Effector memory CD4-positive, alpha-beta T cell (primary cell): ENCODE data around the gene PMM1.

Source experiments
- DNase-seq, 3 donors: peaks; one replicate each; pipeline ENCODE4 v3.0.0-alpha.2; 2020
- H3K27ac ChIP-seq: 2 replicates; pipeline ENCODE4 v1.7.0; 2013; ENCODE audit warnings: mild to moderate bottlenecking, low read length, moderate library complexity; ENCODE audit not compliant: insufficient read depth, poor library complexity, severe bottlenecking
- H3K27me3 ChIP-seq: replicated peaks from 2 replicates; pipeline ENCODE4 v1.7.0; 2013; ENCODE audit warnings: mild to moderate bottlenecking, low read length; ENCODE audit not compliant: insufficient read depth, control insufficient read depth, poor library complexity, severe bottlenecking
- H3K36me3 ChIP-seq: 2 replicates; pipeline ENCODE4 v1.7.0; 2013; ENCODE audit warnings: mild to moderate bottlenecking, low read length, moderate library complexity; ENCODE audit not compliant: control insufficient read depth, insufficient read depth
- H3K4me1 ChIP-seq: 2 replicates; pipeline ENCODE4 v1.7.0; 2013; ENCODE audit warnings: low read length, mild to moderate bottlenecking; ENCODE audit not compliant: control insufficient read depth, insufficient read depth, poor library complexity, severe bottlenecking
- H3K4me3 ChIP-seq: 2 replicates; pipeline ENCODE4 v1.7.0; 2013; ENCODE audit warnings: low read length, low read depth, mild to moderate bottlenecking; ENCODE audit not compliant: insufficient read depth, poor library complexity, severe bottlenecking
- H3K9me3 ChIP-seq: 2 replicates; pipeline ENCODE4 v1.7.0; 2013; ENCODE audit warnings: mild to moderate bottlenecking, low read length, moderate library complexity; ENCODE audit not compliant: control insufficient read depth

PMM1 gene

DNA sequence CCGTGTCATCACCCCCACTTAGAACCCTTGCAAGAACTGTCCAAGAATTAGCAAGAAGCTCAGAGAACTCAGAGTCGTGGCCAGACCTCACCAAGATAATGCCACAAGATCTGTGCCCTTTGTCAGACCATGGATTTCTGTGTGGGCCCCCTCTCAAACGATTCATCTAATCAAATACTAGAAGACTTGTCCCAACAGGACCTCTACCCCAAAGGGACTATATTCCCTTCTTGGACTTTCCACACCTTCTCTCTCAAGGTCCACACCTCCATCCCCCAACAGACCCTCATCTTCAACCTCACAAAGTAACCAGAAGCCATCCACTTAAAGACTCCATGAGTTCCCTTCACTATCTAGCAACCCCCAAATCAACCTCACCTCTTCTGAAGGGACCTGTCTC, 48.2 kb downstream of the PMM1 start:
- no peak for DNase-seq
- Histone ChIP-seq H3K36me3 (peaks cover 6% of the 10 kb centered on the region), H3K9me3 (no peaks in the 10 kb centered on the region), H3K4me1 (peaks cover 13% of the 10 kb centered on the region), H3K4me3 (no peak overlapping the region), H3K27ac (no peak overlapping the region), H3K27me3 (no peaks in the 10 kb centered on the region)

DNA sequence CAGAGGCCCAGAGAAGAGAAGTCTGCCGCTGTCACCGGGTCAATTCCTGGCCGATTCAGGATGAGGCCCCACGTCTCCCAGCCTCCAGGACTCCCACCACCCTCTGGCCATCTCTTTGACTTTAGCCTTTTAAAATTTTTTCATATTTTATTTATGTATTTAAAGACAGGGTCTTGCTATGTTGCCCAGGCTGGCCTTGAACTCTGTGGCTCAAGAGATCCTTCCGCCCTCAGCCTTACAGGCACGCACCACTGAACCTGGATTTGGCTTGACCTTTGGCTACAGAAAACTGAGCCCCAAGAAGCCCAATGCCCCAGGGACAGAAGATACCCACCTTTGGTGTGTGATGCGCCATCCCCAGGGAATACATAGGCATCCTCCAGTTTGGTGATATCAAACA, 49.3 kb downstream of the PMM1 start:
- Histone ChIP-seq H3K27ac (no peak overlapping the region), H3K4me3 (no peak overlapping the region), H3K9me3 (no peaks in the 10 kb centered on the region), H3K36me3 (peaks cover 6% of the 10 kb centered on the region), H3K4me1 (peaks cover 13% of the 10 kb centered on the region), H3K27me3 (no peaks in the 10 kb centered on the region)
- no peak for DNase-seq

DNA sequence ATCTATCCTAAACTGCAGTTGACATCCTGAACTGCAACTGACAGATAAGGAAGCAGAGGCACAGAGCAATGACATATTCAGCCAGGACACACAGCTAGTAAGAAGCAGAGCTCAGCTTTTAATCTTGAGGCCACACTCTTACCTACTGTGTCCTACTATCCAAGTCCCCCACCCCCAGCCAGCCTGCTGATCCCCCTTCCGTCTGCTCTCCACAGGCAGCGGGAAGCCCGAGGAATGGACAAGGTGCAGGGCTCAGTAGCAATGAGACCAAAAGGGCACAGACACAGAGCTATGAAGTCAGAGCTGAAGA, 49.7 kb downstream of the PMM1 start:
- Histone ChIP-seq H3K27ac (no peak overlapping the region), H3K4me1 (peaks cover 10% of the 10 kb centered on the region), H3K36me3 (peaks cover 6% of the 10 kb centered on the region), H3K9me3 (no peaks in the 10 kb centered on the region), H3K4me3 (no peak overlapping the region), H3K27me3 (no peaks in the 10 kb centered on the region)
- no peak for DNase-seq

DNA sequence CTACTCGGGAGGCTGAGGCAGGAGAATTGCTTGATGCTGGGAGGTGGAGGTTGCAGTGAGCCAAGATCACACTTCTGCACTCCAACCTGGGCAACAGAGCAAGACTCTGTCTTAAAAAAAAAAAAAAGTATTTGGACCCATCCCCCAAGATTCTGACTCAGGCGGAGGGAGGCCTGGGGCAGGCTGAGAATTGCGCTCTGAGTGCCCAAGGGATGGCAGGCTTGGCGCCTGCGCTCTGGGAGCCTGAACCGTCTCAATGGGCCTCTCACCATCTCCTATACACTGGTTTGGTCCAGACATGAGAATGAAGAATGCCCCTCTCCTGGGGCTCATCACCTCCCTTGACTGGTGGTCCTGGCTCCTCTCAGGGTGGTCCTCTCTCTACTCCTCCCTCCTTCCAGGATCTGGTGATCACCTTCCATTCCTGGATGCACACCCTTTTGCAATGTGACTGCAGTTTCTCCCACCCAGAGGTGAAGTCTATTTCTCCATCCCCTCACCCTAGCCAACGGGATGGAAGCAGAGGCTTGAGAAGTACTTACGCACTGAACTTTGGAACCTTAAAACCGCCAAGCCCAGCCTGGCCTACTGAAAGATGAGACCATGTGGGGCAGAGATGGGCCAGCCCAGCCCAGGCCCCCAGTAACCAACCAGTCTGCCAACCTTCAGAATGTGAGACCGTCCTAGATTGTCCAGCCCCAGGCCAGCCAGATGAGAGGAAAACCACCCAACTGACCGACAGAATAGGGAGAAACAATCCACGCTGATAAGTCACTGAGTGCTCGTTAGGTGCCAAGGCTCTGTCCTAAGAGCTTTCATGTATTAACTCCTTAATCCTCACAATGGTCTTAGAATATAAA, 50.3 kb downstream of the PMM1 start:
- H3K4me1 ChIP-seq: peaks cover 5% of the 10 kb centered on the region
- no peak for DNase-seq
- H3K4me3 ChIP-seq: no peak overlapping the region
- peaks cover 10% of the 10 kb centered on the region for H3K36me3 ChIP-seq
- H3K27ac ChIP-seq: no peak overlapping the region
- H3K9me3 ChIP-seq: no peaks in the 10 kb centered on the region
- no peaks in the 10 kb centered on the region for H3K27me3 ChIP-seq

DNA sequence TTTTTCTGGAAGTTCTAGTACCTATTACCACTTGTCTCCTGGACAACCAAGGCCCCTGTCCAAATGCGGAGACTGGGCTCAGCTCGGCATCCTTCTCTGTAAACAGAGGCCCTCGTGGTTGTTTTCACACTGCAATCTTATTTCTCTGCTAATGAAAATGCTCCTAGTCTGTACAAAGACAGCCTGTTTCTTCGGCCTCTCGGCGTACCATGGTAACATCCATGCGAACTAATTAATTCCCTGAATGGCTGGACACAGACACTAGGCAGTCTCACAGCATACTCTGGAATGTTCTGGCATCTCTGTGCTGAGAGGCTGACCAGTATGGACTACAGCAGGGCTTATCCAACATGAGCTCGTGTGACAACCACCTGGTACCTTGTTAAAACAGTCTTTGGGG, 51.1 kb downstream of the PMM1 start:
- no peaks in the 10 kb centered on the region for H3K27me3 ChIP-seq
- DNase-seq: no peak
- H3K4me1 ChIP-seq: peaks cover 5% of the 10 kb centered on the region
- peaks cover 14% of the 10 kb centered on the region for H3K36me3 ChIP-seq
- no peaks in the 10 kb centered on the region for H3K9me3 ChIP-seq
- no peak overlapping the region for H3K4me3 ChIP-seq
- H3K27ac ChIP-seq: no peak overlapping the region

DNA sequence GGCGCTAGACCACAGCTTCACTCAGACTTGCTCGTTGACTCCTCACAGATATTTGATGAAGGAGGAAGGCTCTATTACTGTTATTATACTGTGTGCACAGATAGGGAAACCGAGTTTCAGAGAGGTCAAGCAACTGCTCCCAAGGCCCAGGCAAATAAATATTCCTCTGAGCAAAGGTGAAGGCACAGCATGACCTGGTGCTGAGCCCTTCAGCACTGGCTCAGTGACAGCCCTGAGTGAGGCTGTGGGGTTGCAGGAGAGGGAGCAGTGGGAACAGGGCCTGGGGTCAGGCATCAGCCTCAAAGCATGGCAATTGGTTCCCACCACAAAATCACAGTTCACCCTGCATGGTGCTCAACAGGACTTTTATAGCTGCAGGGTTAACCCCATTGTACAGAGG, 52.4 kb downstream of the PMM1 start:
- Histone ChIP-seq H3K4me3 (no peak overlapping the region), H3K36me3 (peaks cover 19% of the 10 kb centered on the region), H3K27ac (no peak overlapping the region), H3K27me3 (no peaks in the 10 kb centered on the region), H3K4me1 (no peaks in the 10 kb centered on the region), H3K9me3 (no peaks in the 10 kb centered on the region)
- DNase-seq: no peak

DNA sequence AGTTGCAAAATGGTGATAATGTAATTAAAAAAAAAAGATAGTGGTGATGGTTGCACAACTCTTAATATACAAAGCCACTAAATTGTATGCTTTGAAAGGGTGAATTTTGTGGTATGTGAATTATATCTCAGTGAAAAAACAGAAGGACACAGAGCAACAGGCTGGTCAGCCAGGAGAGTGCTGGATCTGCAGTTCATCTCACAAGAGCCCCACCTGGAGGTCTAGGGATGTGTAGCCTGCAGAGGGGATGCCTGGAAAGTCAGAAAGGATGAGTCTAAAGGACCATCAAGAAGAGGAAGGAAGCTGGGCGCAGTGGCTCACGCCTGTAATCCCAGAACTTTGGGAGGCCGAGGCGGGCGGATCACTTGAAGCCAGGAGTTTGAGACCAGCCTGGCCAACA, 54.4 kb downstream of the PMM1 start:
- H3K4me1 ChIP-seq: no peaks in the 10 kb centered on the region
- no peaks in the 10 kb centered on the region for H3K9me3 ChIP-seq
- no peak for DNase-seq
- H3K4me3 ChIP-seq: no peak overlapping the region
- H3K36me3 ChIP-seq: peaks cover 37% of the 10 kb centered on the region
- H3K27me3 ChIP-seq: no peaks in the 10 kb centered on the region
- H3K27ac ChIP-seq: no peak overlapping the region

DNA sequence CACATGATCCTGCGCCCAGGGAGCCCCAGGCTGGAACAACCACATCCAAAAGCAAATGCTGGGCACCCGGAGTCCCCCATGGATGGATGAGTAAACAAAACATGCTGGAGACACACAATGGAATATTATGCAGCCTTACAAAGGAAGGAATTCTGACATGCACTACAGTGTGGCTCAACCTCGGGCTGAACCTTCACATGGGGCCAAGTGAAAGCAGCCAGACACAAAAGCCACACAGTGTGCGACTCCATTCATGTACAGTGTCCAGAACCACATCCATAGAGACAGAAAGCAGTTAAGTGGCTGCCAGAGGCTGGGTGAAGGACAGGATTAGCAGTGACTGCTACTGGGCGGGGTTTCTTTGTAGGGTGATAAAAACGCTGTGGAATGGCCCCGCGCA, 55.4 kb downstream of the PMM1 start:
- Histone ChIP-seq H3K9me3 (no peaks in the 10 kb centered on the region), H3K4me1 (no peaks in the 10 kb centered on the region), H3K27ac (no peak overlapping the region), H3K36me3 (peaks cover 36% of the 10 kb centered on the region), H3K27me3 (no peaks in the 10 kb centered on the region), H3K4me3 (no peak overlapping the region)
- DNase-seq: no peak

DNA sequence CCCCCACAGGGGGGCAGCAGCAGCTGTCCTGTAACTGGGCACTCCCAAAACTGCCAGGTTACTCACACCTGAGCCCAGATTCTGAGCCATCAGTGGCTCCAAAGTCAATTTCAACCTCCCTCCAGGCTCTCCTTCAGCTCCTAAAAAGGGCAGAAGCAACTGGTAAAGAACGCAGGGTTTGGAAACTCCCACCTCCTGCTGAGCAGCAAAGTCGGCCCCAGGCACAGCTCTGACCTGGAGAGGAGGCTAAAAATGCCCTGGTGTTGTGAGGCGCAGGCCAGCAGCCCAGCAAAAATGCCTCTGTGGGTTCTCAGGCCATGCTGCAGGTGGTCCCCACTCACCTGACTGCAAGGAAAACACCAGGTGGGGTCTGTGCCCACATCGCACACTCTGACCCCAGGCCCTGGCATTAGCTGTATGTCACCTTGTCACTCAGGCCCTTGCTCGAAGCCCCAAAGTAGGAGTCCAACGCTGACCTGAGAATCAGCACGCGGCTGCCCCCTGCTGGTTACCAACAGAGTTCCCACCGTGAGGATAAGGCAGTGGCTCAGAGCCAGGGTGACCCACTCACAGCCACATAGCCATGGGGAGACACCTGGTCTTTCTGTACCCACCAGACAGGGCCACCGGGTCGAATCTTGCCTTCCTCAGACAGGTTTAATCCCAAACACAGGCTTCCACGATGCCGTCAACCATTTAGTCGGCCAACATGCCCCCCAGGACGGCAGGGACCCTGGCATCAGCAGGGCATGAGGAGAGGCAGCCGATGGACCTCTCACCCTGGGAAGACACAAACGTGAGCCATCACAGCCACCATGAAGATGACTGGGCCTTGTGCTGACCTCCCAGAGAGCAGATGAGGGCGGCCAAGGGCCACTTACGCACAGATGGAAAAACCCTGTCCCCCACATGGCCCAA, 56.5 kb downstream of the PMM1 start:
- peak; percentile 39 to 56 (median 42) for DNase-seq
- H3K36me3 ChIP-seq: peaks cover 47% of the 10 kb centered on the region

More for the DNA sequence above, 56.5 kb downstream of the PMM1 start:
- Histone ChIP-seq H3K9me3 (no peaks in the 10 kb centered on the region), H3K27ac (no peak overlapping the region), H3K4me1 (no peaks in the 10 kb centered on the region), H3K4me3 (no peak overlapping the region), H3K27me3 (no peaks in the 10 kb centered on the region)
